ENCODE measurements around the gene CRYAB. TPM values are rescaled to one million over a fixed set of nuclear protein-coding genes. Genes with fewer than 3 reads are reported as not detected.

Gene CRYAB
- polyA plus RNA-seq, 1 of the 3 experiments (the other 2 are of a cell fraction) = 0.92 TPM

DNA sequence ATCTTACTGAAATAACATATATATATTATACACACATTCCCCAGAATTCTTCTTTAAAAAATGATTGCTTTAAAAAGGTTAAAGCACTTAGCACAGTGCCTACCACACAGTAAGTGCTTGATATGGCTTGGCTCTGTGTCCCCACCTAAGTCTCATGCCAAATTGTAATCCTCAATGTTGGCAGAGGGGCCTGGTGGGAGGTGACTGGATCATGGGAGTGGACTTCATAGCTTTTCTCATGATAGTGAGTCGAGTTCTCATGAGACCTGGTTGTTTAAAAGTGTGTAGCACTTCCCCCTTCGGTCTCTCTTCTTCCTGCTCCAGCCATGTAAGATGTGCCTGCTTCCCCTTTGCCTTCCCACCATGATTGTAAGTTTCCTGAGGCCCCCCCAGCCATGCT is 6.2 kb downstream of the CRYAB start:
- Histone ChIP-seq H3K4me2 (no peak overlapping the region), H3K27me3 (ENCODE audit: insufficient read depth) (no peaks in the 10 kb centered on the region), H3K9ac (0 out of 2 replicates have a peak overlapping the region, but pooled peaks have one; percentile 25), H3K9me2 (no peaks in the 10 kb centered on the region), H3F3A (replicated peaks; ENCODE audit: insufficient read depth) (peaks cover 13% of the 10 kb centered on the region), H3K36me3 (replicated peaks in 1 of 2; ENCODE audit: control insufficient read depth in 1 of 2, insufficient read depth in 2 of 2, low read length in 1 of 2) (no peaks in the 10 kb centered on the region), H3K27ac (ENCODE audit: low read depth in 2 of 2, low read length in 1 of 2) (peak overlapping the region in 1 of 2 experiments; percentile 68; a peak in 2 of 4 replicates), H3K79me2 (ENCODE audit: insufficient read depth) (no peaks in the 10 kb centered on the region), H3K9me3 (no peaks in the 10 kb centered on the region), H4K20me1 (ENCODE audit: insufficient read depth) (no peaks in the 10 kb centered on the region), H3K4me1 (ENCODE audit: control insufficient read depth in 1 of 2, insufficient read depth in 2 of 2, low read depth in 1 of 2, low read length in 1 of 2) (no peaks in the 10 kb centered on the region), H3K4me3 (ENCODE audit: low read depth in 2 of 2, low read length in 1 of 2) (no peak overlapping the region), H2AFZ (ENCODE audit: low read depth) (no peak overlapping the region)
- CTCF ChIA-PET = no interaction called here
- 46% methylated on average over 2 of the region's 2 CpGs for WGBS (ENCODE audit: low lambda C conversion rate)
- POLR2A ChIA-PET = no interaction called here
- no peak for DNase-seq
- TF ChIP-seq NRF1 (IDR thresholded peaks at IDR 0.05; ENCODE audit: low read depth, low read length) (no peak), SMC3 (IDR thresholded peaks at IDR 0.05; ENCODE audit: low read depth, low read length) (no peak), MEF2A (IDR thresholded peaks at IDR 0.05; ENCODE audit: borderline replicate concordance, low read depth) (no peak), FOXM1 (IDR thresholded peaks at IDR 0.05; ENCODE audit: low read depth) (no peak)

DNA sequence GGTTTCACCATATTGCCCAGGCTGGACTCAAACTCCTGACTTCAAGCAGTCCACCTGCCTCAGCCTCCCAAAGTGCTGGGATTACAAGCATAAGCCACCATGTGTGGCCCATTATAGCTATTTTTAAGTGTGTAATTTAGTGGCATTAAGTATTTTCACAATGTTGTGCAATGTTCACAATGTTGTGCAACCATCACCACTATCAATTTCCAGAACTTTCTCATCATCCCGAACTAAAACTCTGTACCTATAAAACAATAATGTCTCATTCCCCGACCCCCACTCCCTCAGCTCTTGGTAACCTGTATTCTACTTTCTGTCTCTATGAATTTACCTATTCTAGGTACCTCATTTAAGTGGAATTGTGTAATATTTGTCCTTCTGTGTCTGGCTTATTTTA is 24.7 kb downstream of the CRYAB start:
- Histone ChIP-seq H3K4me3 (ENCODE audit: low read depth in 2 of 2, low read length in 1 of 2) (no peak overlapping the region), H3K4me2 (no peak overlapping the region), H3K9me3 (no peaks in the 10 kb centered on the region), H3K79me2 (ENCODE audit: insufficient read depth) (no peaks in the 10 kb centered on the region), H3K27me3 (ENCODE audit: insufficient read depth) (no peaks in the 10 kb centered on the region), H3K27ac (ENCODE audit: low read depth in 2 of 2, low read length in 1 of 2) (no peak overlapping the region), H3K9me2 (no peaks in the 10 kb centered on the region), H3K36me3 (replicated peaks in 1 of 2; ENCODE audit: control insufficient read depth in 1 of 2, insufficient read depth in 2 of 2, low read length in 1 of 2) (peaks cover 0 to 3% of the 10 kb centered on the region in 2 experiments), H3K4me1 (ENCODE audit: control insufficient read depth in 1 of 2, insufficient read depth in 2 of 2, low read depth in 1 of 2, low read length in 1 of 2) (no peaks in the 10 kb centered on the region), H3F3A (replicated peaks; ENCODE audit: insufficient read depth) (no peaks in the 10 kb centered on the region), H3K9ac (no peak overlapping the region), H4K20me1 (ENCODE audit: insufficient read depth) (no peaks in the 10 kb centered on the region), H2AFZ (ENCODE audit: low read depth) (no peak overlapping the region)
- TF ChIP-seq, protein P1, sequence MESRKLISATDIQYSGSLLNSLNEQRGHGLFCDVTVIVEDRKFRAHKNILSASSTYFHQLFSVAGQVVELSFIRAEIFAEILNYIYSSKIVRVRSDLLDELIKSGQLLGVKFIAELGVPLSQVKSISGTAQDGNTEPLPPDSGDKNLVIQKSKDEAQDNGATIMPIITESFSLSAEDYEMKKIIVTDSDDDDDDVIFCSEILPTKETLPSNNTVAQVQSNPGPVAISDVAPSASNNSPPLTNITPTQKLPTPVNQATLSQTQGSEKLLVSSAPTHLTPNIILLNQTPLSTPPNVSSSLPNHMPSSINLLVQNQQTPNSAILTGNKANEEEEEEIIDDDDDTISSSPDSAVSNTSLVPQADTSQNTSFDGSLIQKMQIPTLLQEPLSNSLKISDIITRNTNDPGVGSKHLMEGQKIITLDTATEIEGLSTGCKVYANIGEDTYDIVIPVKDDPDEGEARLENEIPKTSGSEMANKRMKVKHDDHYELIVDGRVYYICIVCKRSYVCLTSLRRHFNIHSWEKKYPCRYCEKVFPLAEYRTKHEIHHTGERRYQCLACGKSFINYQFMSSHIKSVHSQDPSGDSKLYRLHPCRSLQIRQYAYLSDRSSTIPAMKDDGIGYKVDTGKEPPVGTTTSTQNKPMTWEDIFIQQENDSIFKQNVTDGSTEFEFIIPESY (IDR thresholded peaks at IDR 0.05; ENCODE audit: borderline replicate concordance, low read depth) = no peak
- no peak for TF ChIP-seq EP300 (IDR thresholded peaks at IDR 0.05; ENCODE audit: borderline replicate concordance in 1 of 2, low read depth in 1 of 2, low read length in 1 of 2)
- TF ChIP-seq GATA2 (CRISPR knock-in tag; IDR thresholded peaks at IDR 0.05) = no peak
- no peak for TF ChIP-seq TAF1 (IDR thresholded peaks at IDR 0.05; ENCODE audit: borderline replicate concordance, low read depth, low read length)
- no peak for TF ChIP-seq CHD2 (IDR thresholded peaks at IDR 0.05; ENCODE audit: low read length, partially characterized antibody)
- TF ChIP-seq, protein P2, sequence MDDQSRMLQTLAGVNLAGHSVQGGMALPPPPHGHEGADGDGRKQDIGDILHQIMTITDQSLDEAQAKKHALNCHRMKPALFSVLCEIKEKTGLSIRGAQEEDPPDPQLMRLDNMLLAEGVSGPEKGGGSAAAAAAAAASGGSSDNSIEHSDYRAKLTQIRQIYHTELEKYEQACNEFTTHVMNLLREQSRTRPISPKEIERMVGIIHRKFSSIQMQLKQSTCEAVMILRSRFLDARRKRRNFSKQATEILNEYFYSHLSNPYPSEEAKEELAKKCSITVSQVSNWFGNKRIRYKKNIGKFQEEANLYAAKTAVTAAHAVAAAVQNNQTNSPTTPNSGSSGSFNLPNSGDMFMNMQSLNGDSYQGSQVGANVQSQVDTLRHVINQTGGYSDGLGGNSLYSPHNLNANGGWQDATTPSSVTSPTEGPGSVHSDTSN (IDR thresholded peaks at IDR 0.05) = no peak
- TF ChIP-seq, protein P3, sequence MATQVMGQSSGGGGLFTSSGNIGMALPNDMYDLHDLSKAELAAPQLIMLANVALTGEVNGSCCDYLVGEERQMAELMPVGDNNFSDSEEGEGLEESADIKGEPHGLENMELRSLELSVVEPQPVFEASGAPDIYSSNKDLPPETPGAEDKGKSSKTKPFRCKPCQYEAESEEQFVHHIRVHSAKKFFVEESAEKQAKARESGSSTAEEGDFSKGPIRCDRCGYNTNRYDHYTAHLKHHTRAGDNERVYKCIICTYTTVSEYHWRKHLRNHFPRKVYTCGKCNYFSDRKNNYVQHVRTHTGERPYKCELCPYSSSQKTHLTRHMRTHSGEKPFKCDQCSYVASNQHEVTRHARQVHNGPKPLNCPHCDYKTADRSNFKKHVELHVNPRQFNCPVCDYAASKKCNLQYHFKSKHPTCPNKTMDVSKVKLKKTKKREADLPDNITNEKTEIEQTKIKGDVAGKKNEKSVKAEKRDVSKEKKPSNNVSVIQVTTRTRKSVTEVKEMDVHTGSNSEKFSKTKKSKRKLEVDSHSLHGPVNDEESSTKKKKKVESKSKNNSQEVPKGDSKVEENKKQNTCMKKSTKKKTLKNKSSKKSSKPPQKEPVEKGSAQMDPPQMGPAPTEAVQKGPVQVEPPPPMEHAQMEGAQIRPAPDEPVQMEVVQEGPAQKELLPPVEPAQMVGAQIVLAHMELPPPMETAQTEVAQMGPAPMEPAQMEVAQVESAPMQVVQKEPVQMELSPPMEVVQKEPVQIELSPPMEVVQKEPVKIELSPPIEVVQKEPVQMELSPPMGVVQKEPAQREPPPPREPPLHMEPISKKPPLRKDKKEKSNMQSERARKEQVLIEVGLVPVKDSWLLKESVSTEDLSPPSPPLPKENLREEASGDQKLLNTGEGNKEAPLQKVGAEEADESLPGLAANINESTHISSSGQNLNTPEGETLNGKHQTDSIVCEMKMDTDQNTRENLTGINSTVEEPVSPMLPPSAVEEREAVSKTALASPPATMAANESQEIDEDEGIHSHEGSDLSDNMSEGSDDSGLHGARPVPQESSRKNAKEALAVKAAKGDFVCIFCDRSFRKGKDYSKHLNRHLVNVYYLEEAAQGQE (IDR thresholded peaks at IDR 0.05; ENCODE audit: low read depth, low read length) = no peak
- TF ChIP-seq TCF12 (IDR thresholded peaks at IDR 0.05) = no peak
- CTCF ChIA-PET = interaction anchor here (0.9 to 1.6 kb wide), 4 partner anchors 9 to 45 kb away, joined by 3 to 6 read pairs (median 4); partner anchors contain the start of gene CRYAB
- POLR2A ChIA-PET = no interaction called here
- 64% methylated on average over 2 of the region's 2 CpGs for WGBS (ENCODE audit: low lambda C conversion rate)
- DNase-seq = no peak
